Liver (tissue), 9 donors: ENCODE measurements around the gene PAPSS1. TPM values are rescaled to one million over a fixed set of nuclear protein-coding genes. Genes with fewer than 3 reads are reported as not detected.

Experiments used
- DNase-seq: peaks from one replicate; pipeline ENCODE4 v3.0.0-alpha.2; 2017; ENCODE audit warnings: low spot score
- H3K27ac ChIP-seq, 2 donors: one replicate each; pipeline ENCODE4 v1.7.0; 2013; ENCODE audit warnings: inconsistent platforms in 2 of 2, low read length in 2 of 2, control low read depth in 1 of 2, low read depth in 1 of 2, mild to moderate bottlenecking in 1 of 2
- H3K27me3 ChIP-seq, 4 donors: one replicate each; pipeline versions ENCODE4 v1.6.1 to v1.7.0; 2013; ENCODE audit warnings: low read length in 3 of 4, inconsistent platforms in 1 of 4, mild to moderate bottlenecking in 1 of 4, moderate library complexity in 1 of 4; ENCODE audit not compliant: control insufficient read depth in 4 of 4, insufficient read depth in 4 of 4
- H3K36me3 ChIP-seq, 4 donors: one replicate each; pipeline versions ENCODE4 v1.6.1 to v1.7.0; 2013; ENCODE audit warnings: low read length in 3 of 4, mild to moderate bottlenecking in 3 of 4, low read depth in 1 of 4, moderate library complexity in 1 of 4; ENCODE audit not compliant: control insufficient read depth in 4 of 4, insufficient read depth in 3 of 4
- H3K4me1 ChIP-seq, 4 donors: one replicate each; pipeline versions ENCODE4 v1.6.1 to v1.7.0; 2013; ENCODE audit warnings: low read length in 3 of 4, mild to moderate bottlenecking in 3 of 4, moderate library complexity in 1 of 4; ENCODE audit not compliant: control insufficient read depth in 4 of 4, insufficient read depth in 4 of 4
- H3K4me3 ChIP-seq, 3 donors: one replicate each; pipeline versions ENCODE4 v1.6.1 to v1.7.0; 2013; ENCODE audit warnings: low read length in 3 of 3, control low read depth in 1 of 3, low read depth in 1 of 3, mild to moderate bottlenecking in 1 of 3
- H3K9ac ChIP-seq, 2 donors: one replicate each; pipeline ENCODE4 v1.7.0; 2013; ENCODE audit warnings: low read length in 2 of 2, mild to moderate bottlenecking in 2 of 2, moderate library complexity in 2 of 2, control low read depth in 1 of 2, low read depth in 1 of 2
- H3K9me3 ChIP-seq, 4 donors: one replicate each; pipeline versions ENCODE4 v1.6.1 to v1.7.0; 2013; ENCODE audit warnings: low read length in 3 of 4; ENCODE audit not compliant: control insufficient read depth in 4 of 4
- ATF3 ChIP-seq: IDR thresholded peaks from 2 replicates; pipeline ENCODE4 v1.6.1; 2016; ENCODE audit warnings: antibody characterized with exemption
- EGR1 ChIP-seq, 2 donors: IDR thresholded peaks; 2 replicates each; pipeline ENCODE4 v1.6.1; 2016 to 2018; ENCODE audit warnings: antibody characterized with exemption in 2 of 2, low read depth in 2 of 2
- FOXA1 ChIP-seq: IDR thresholded peaks from 2 replicates; pipeline ENCODE4 v1.6.1; 2016; ENCODE audit warnings: antibody characterized with exemption
- HNF4A ChIP-seq, 2 donors: conservative IDR thresholded peaks; 2 replicates each; pipeline ENCODE4 v1.6.1; 2016; ENCODE audit warnings: antibody characterized with exemption in 2 of 2, mild to moderate bottlenecking in 2 of 2
- NR2F2 ChIP-seq: IDR thresholded peaks from 2 replicates; pipeline ENCODE4 v1.6.1; 2016; ENCODE audit warnings: antibody characterized with exemption
- RAD21 ChIP-seq, 2 donors: IDR thresholded peaks; 2 replicates each; pipeline ENCODE4 v1.6.1; 2016; ENCODE audit warnings: antibody characterized with exemption in 2 of 2, mild to moderate bottlenecking in 2 of 2
- REST ChIP-seq: IDR thresholded peaks from 2 replicates; pipeline ENCODE4 v1.6.1; 2016; ENCODE audit warnings: antibody characterized with exemption, mild to moderate bottlenecking
- RXRA ChIP-seq, 2 donors: IDR thresholded peaks; 2 replicates each; pipeline ENCODE4 v1.6.1; 2017 to 2018; ENCODE audit warnings: antibody characterized with exemption in 2 of 2, mild to moderate bottlenecking in 1 of 2
- SP1 ChIP-seq: IDR thresholded peaks from 2 replicates; pipeline ENCODE4 v1.6.1; 2018; ENCODE audit warnings: antibody characterized with exemption, mild to moderate bottlenecking
- TAF1 ChIP-seq: conservative IDR thresholded peaks from 2 replicates; pipeline ENCODE4 v1.6.1; 2016; ENCODE audit warnings: antibody characterized with exemption, mild to moderate bottlenecking
- YY1 ChIP-seq: IDR thresholded peaks from 2 replicates; pipeline ENCODE4 v1.6.1; 2016; ENCODE audit warnings: antibody characterized with exemption, mild to moderate bottlenecking
- WGBS: extraction: QIAGEN DNeasy Blood & Tissue Kit; methylation state at CpG from one replicate; pipeline ENCODE4 v1.1.7; 2013; 5-methylcytosine and 5-hydroxymethylcytosine counted together
- polyA plus RNA-seq, 2 donors: library from polyadenylated mRNA; stranded (reverse) in 1 of 2; unstranded in 1 of 2; fragments of 200-250 nt in 1 of 2; fragments of >200 nt in 1 of 2; fragmentation: Nextera tagmentation in 1 of 2; extraction: Ambion mirVana in 1 of 2; gene quantifications; one replicate each; pipeline versions ENCODE4 v1.2.1 to v1.2.3, GENCODE V29; 2013 to 2015
- total RNA-seq, 2 donors: library from RNA; depleted of rRNA; stranded (reverse); fragments of >200 nt; gene quantifications; one replicate each; pipeline ENCODE4 v1.2.3, GENCODE V29; 2014
- donor health status: healthy.
- donor health status: healthy.
- donor health status: healthy.
- donor health status: healthy.
- donor health status: healthy.

Gene PAPSS1
- total and polyA plus RNA-seq, 4 donors: 5.7 to 17.8 (median 6.0) TPM

GRCh38 chr4:107630185-107630705, 89.8 kb downstream of the PAPSS1 start:
- H3K9me3 ChIP-seq: no peaks in the 10 kb centered on the region
- peaks cover 0 to 16% (median 5%) of the 10 kb centered on the region in 4 donors for H3K4me1 ChIP-seq
- DNase-seq: no peak
- peak overlapping the region in 2 of 3 donors; percentile 20 to 49 for H3K4me3 ChIP-seq
- H3K36me3 ChIP-seq: no peaks in the 10 kb centered on the region
- no peaks in the 10 kb centered on the region for H3K27me3 ChIP-seq
- H3K27ac ChIP-seq: peak overlapping the region in 1 of 2 donors; percentile 28
- WGBS: 41% methylated on average over 6 of the region's 6 CpGs
- TF ChIP-seq REST (no peak), HNF4A (conservative IDR thresholded peaks at IDR 0.05) (no peak), ATF3 (no peak), TAF1 (no peak), NR2F2 (no peak), RXRA (IDR thresholded peaks at IDR 0.05) (no peak), SP1 (no peak)
- H3K9ac ChIP-seq: peak overlapping the region in 1 of 2 donors; percentile 24

GRCh38 chr4:107629318-107629717, 90.7 kb downstream of the PAPSS1 start:
- Histone ChIP-seq H3K4me3 (no peak overlapping the region), H3K9me3 (no peaks in the 10 kb centered on the region), H3K36me3 (no peaks in the 10 kb centered on the region), H3K9ac (no peak overlapping the region), H3K27ac (no peak overlapping the region), H3K27me3 (no peaks in the 10 kb centered on the region), H3K4me1 (peaks cover 0 to 16% (median 5%) of the 10 kb centered on the region in 4 donors)
- DNase-seq: no peak
- peak; percentile 27 for TF ChIP-seq YY1
- TF ChIP-seq RXRA (IDR thresholded peaks at IDR 0.05): no peak
- 53% methylated on average over 3 of the region's 3 CpGs for WGBS

- no peaks in the 10 kb centered on the region for H3K9me3 ChIP-seq
- H3K27ac ChIP-seq: no peak overlapping the region
- no peak for TF ChIP-seq FOXA1
- TF ChIP-seq NR2F2: no peak
- TF ChIP-seq EGR1 (IDR thresholded peaks at IDR 0.05; ENCODE audit: low read depth in 2 of 2): no peak
- TF ChIP-seq RAD21 (IDR thresholded peaks at IDR 0.05): no peak
- no peaks in the 10 kb centered on the region for H3K36me3 ChIP-seq
- no peak overlapping the region for H3K4me3 ChIP-seq
- 95% methylated on average over 4 of the region's 4 CpGs for WGBS
- DNase-seq: no peak
- no peaks in the 10 kb centered on the region for H3K27me3 ChIP-seq
- H3K4me1 ChIP-seq: peaks cover 0 to 8% (median 0%) of the 10 kb centered on the region in 4 donors
- H3K9ac ChIP-seq: no peak overlapping the region
Observed at GRCh38 chr4:107625391-107625902, 94.6 kb downstream of the PAPSS1 start.
